ENCODE data around the gene GPR108. TPM values are rescaled to one million over a fixed set of nuclear protein-coding genes. Genes with fewer than 3 reads are reported as not detected.

The GPR108 gene
- total and polyA plus RNA-seq, 2 of the 13 experiments (the other 11 are each of a cell fraction or from before 2014, with no cell fraction given): 36.4 to 63.0 TPM

- TF ChIP-seq ZFP36L1 (CRISPR knock-in tag; IDR thresholded peaks at IDR 0.05): peak; percentile 92; the same call in 1 of the 2 replicates
- TF ChIP-seq ZFP91 (CRISPR knock-in tag; IDR thresholded peaks at IDR 0.05; ENCODE audit: borderline replicate concordance): peak; percentile 96
- peak; percentile 68 for TF ChIP-seq GATAD1 (CRISPR knock-in tag; IDR thresholded peaks at IDR 0.05)
- TF ChIP-seq FOXO1 (CRISPR knock-in tag; IDR thresholded peaks at IDR 0.05): peak; percentile 62; the same call in 1 of the 2 replicates
- peak; percentile 85 for TF ChIP-seq HNRNPL (IDR thresholded peaks at IDR 0.05; ENCODE audit: low read depth, low read length)
- peak; percentile 55 for TF ChIP-seq DRAP1 (CRISPR knock-in tag; IDR thresholded peaks at IDR 0.05)
- no peak for TF ChIP-seq AHDC1 (CRISPR knock-in tag; IDR thresholded peaks at IDR 0.05; ENCODE audit: borderline replicate concordance)
- TF ChIP-seq ZSCAN29 (CRISPR knock-in tag; conservative IDR thresholded peaks at IDR 0.05): no peak; the same call in 1 of the 2 replicates
- TF ChIP-seq ZNF282 (IDR thresholded peaks at IDR 0.05; ENCODE audit: partially characterized antibody): no peak
- TF ChIP-seq, protein P1, sequence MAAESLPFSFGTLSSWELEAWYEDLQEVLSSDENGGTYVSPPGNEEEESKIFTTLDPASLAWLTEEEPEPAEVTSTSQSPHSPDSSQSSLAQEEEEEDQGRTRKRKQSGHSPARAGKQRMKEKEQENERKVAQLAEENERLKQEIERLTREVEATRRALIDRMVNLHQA (CRISPR knock-in tag; IDR thresholded peaks at IDR 0.05): no peak
- TF ChIP-seq MXD3 (CRISPR knock-in tag; IDR thresholded peaks at IDR 0.05): peak; percentile 79; the same call in 1 of the 2 replicates
- TF ChIP-seq TFDP2 (CRISPR knock-in tag; IDR thresholded peaks at IDR 0.05): peak; percentile 88
- TF ChIP-seq BORCS8-MEF2B (CRISPR knock-in tag; IDR thresholded peaks at IDR 0.05): peak; percentile 86
- TF ChIP-seq ZNF225 (CRISPR knock-in tag; IDR thresholded peaks at IDR 0.05): no peak; the same call in 1 of the 2 replicates
- TF ChIP-seq SRSF4 (IDR thresholded peaks at IDR 0.05; ENCODE audit: low read depth, low read length, poor library complexity, severe bottlenecking): no peak
- TF ChIP-seq, protein P2, sequence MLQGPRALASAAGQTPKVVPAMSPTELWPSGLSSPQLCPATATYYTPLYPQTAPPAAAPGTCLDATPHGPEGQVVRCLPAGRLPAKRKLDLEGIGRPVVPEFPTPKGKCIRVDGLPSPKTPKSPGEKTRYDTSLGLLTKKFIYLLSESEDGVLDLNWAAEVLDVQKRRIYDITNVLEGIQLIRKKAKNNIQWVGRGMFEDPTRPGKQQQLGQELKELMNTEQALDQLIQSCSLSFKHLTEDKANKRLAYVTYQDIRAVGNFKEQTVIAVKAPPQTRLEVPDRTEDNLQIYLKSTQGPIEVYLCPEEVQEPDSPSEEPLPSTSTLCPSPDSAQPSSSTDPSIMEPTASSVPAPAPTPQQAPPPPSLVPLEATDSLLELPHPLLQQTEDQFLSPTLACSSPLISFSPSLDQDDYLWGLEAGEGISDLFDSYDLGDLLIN (CRISPR knock-in tag; IDR thresholded peaks at IDR 0.05; ENCODE audit: borderline replicate concordance): 0 out of 2 replicates have a peak, but pooled peaks have one; percentile 31
These were observed 16.0 kb upstream of the GPR108 start (continued) for GRCh38 chr19:6753178-6754031.
